DMS153 treated with DMSO at 0.1 percent for 48 hours (cell line): ENCODE results near the gene HBEGF.
A peak's percentile ranks its signal among the peaks of the same experiment; 100 is the strongest.

Experiments used
- DNase-seq: peaks from one replicate; lab custom pipeline; 2025; ENCODE audit not compliant: unreplicated experiment; lab: John Stamatoyannopoulos, UW

The HBEGF gene

GRCh38 chr5:140305471-140305870 is 40.9 kb downstream of the HBEGF start:
- DNase-seq = no peak

GRCh38 chr5:140303966-140304365 is 42.4 kb downstream of the HBEGF start:
- DNase-seq = no peak

- peak; percentile 55 for DNase-seq
These were observed 43.4 kb downstream of the HBEGF start, which contains the start of gene PFDN1 for GRCh38 chr5:140302786-140303639. TSS of gene PFDN1 (minus strand) at chr5:140303101. CDS start at chr5:140303073, 28 bp downstream.

GRCh38 chr5:140301136-140301535 is 45.3 kb downstream of the HBEGF start:
- no peak for DNase-seq

- DNase-seq = no peak
These were observed 47.3 kb downstream of the HBEGF start for GRCh38 chr5:140299056-140299455.

GRCh38 chr5:140298183-140298601 is 48.2 kb downstream of the HBEGF start:
- DNase-seq = no peak

GRCh38 chr5:140297283-140297682 is 49.1 kb downstream of the HBEGF start:
- no peak for DNase-seq

- DNase-seq = no peak
These were observed 50.1 kb downstream of the HBEGF start for GRCh38 chr5:140296289-140296688.

GRCh38 chr5:140295414-140295813 is 51.0 kb downstream of the HBEGF start:
- no peak for DNase-seq

- DNase-seq = no peak
These were observed 51.6 kb downstream of the HBEGF start for GRCh38 chr5:140294753-140295152.

GRCh38 chr5:140293849-140294100 is 52.6 kb downstream of the HBEGF start:
- DNase-seq = no peak

- no peak for DNase-seq
These were observed 53.1 kb downstream of the HBEGF start for GRCh38 chr5:140293091-140293848.

GRCh38 chr5:140292212-140293036 is 54.0 kb downstream of the HBEGF start:
- DNase-seq = no peak

GRCh38 chr5:140287801-140288521 is 58.4 kb downstream of the HBEGF start:
- DNase-seq = no peak

GRCh38 chr5:140286424-140286823 is 60.0 kb downstream of the HBEGF start:
- no peak for DNase-seq

- no peak for DNase-seq
These were observed 62.4 kb downstream of the HBEGF start for GRCh38 chr5:140284013-140284412.
